ENCODE measurements around the gene B3GLCT.

The B3GLCT gene

GRCh38 chr13:31199849-31200636, at the start of gene B3GLCT:
Gene B3GLCT (plus strand): TSS chr13:31199975. CDS start chr13:31200085, 110 bp downstream.
- H3K4me3 ChIP-seq (ENCODE audit: low read depth in 1 of 2, low read length in 2 of 2), result peak within 1 kb of the TSS; percentile 65 to 78
- no peaks in the 10 kb centered on the region for H3K9me3 ChIP-seq (ENCODE audit: control insufficient read depth in 1 of 2, low read length in 2 of 2)
- H3K36me3 ChIP-seq (ENCODE audit: control insufficient read depth in 1 of 2, insufficient read depth in 2 of 2, low read length in 2 of 2), result no peaks in the 10 kb centered on the region
- H3K27ac ChIP-seq (ENCODE audit: low read length), result peak within 1 kb of the TSS; percentile 73
- no peaks in the 10 kb centered on the region for H3K27me3 ChIP-seq (ENCODE audit: low read depth, low read length)
- peaks cover 0 to 13% of the 10 kb centered on the region in 2 donors for H3K4me1 ChIP-seq (ENCODE audit: control insufficient read depth in 1 of 2, insufficient read depth in 2 of 2, low read length in 2 of 2)

GRCh38 chr13:31150315-31150985, 49.3 kb upstream of the B3GLCT start:
- Histone ChIP-seq H3K27me3 (ENCODE audit: low read depth, low read length) (no peaks in the 10 kb centered on the region), H3K4me1 (ENCODE audit: control insufficient read depth in 1 of 2, insufficient read depth in 2 of 2, low read length in 2 of 2) (no peaks in the 10 kb centered on the region), H3K36me3 (ENCODE audit: control insufficient read depth in 1 of 2, insufficient read depth in 2 of 2, low read length in 2 of 2) (peaks cover 70 to 80% of the 10 kb centered on the region in 2 donors), H3K9me3 (ENCODE audit: control insufficient read depth in 1 of 2, low read length in 2 of 2) (no peaks in the 10 kb centered on the region), H3K27ac (ENCODE audit: low read length) (no peak overlapping the region), H3K4me3 (ENCODE audit: low read depth in 1 of 2, low read length in 2 of 2) (no peak overlapping the region)

DNA sequence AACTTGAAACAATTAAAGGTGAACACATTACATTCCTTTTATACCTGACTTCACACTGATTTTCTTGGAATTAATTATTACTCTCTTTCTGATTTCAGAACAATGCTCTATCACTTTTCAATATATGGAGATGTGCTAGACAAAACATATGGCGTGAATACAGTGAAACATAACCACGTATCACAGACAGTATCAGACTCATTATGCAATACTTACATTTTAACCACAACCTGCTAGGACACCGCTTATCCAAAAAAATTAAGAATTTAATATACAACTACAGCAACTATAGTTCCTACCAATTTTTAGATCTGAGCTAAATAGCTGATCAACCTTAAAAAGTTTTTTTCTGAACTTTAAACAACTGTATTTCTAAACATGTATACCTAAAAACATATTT, 47.9 kb upstream of the B3GLCT start:
- Histone ChIP-seq H3K4me3 (ENCODE audit: low read depth in 1 of 2, low read length in 2 of 2) (no peak overlapping the region), H3K9me3 (ENCODE audit: control insufficient read depth in 1 of 2, low read length in 2 of 2) (no peaks in the 10 kb centered on the region), H3K27me3 (ENCODE audit: low read depth, low read length) (no peaks in the 10 kb centered on the region), H3K27ac (ENCODE audit: low read length) (no peak overlapping the region), H3K36me3 (ENCODE audit: control insufficient read depth in 1 of 2, insufficient read depth in 2 of 2, low read length in 2 of 2) (peaks cover 61 to 74% of the 10 kb centered on the region in 2 donors), H3K4me1 (ENCODE audit: control insufficient read depth in 1 of 2, insufficient read depth in 2 of 2, low read length in 2 of 2) (no peaks in the 10 kb centered on the region)

DNA sequence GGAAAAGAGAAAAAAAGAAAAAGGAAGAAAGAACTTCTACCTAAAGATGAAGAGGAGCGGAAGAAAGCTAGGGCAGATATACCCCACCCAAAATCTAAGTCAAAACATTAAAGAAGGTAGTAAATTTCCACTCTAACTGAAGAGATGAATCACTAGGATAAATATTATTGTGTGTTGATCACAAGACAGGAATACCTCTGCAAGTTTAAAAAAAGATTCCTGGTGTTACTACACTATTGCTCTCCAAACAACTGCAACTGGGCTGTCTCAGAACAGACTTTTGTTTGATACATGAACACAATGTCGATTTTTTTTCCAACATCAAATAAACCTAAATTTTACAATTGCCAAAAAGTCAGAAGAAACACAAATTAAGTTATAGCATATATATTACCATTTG, 44.8 kb upstream of the B3GLCT start:
- Histone ChIP-seq H3K36me3 (ENCODE audit: control insufficient read depth in 1 of 2, insufficient read depth in 2 of 2, low read length in 2 of 2) (peaks cover 39 to 64% of the 10 kb centered on the region in 2 donors), H3K9me3 (ENCODE audit: control insufficient read depth in 1 of 2, low read length in 2 of 2) (no peaks in the 10 kb centered on the region), H3K27ac (ENCODE audit: low read length) (no peak overlapping the region), H3K4me3 (ENCODE audit: low read depth in 1 of 2, low read length in 2 of 2) (no peak overlapping the region), H3K4me1 (ENCODE audit: control insufficient read depth in 1 of 2, insufficient read depth in 2 of 2, low read length in 2 of 2) (peaks cover 6 to 11% of the 10 kb centered on the region in 2 donors), H3K27me3 (ENCODE audit: low read depth, low read length) (no peaks in the 10 kb centered on the region)

GRCh38 chr13:31159306-31159705, 40.5 kb upstream of the B3GLCT start:
- Histone ChIP-seq H3K9me3 (ENCODE audit: control insufficient read depth in 1 of 2, low read length in 2 of 2) (no peaks in the 10 kb centered on the region), H3K4me1 (ENCODE audit: control insufficient read depth in 1 of 2, insufficient read depth in 2 of 2, low read length in 2 of 2) (peaks cover 10 to 16% of the 10 kb centered on the region in 2 donors), H3K27ac (ENCODE audit: low read length) (no peak overlapping the region), H3K27me3 (ENCODE audit: low read depth, low read length) (no peaks in the 10 kb centered on the region), H3K4me3 (ENCODE audit: low read depth in 1 of 2, low read length in 2 of 2) (peak overlapping the region in 1 of 2 donors; percentile 90), H3K36me3 (ENCODE audit: control insufficient read depth in 1 of 2, insufficient read depth in 2 of 2, low read length in 2 of 2) (peaks cover 11 to 22% of the 10 kb centered on the region in 2 donors)

DNA sequence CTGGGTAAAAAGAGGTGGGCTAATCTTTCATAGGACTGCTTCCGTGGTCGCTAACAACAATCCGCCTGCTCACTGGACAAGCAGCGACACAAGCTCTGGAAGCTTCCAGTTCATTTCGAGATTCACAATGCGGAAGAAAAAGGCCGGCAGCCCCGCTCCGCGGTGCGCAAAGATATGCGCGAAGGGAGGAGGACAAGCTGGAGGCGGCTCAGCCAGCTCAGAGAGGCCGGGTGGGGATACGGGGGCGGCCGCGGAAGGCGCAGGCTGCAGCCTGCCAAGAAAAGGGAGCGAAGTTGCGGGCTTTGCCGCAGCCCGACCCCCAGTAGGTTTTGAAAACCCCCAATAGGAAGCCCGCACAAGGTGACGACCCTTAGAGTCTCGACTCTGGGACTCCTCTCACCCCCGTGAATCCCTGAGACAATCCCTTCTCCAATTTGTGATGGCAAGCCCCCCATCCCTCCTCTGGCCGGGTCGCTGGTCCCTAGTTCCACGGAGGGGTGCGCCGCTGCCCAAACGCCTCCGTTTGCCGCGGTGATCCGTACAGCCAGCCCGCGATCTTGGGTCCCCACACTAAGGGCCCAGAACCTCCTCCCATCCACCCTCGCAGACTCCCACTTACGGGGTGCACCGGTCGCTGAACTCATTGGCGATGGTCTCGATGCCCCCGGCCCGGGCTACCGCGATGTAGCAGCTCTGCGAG, 38.8 kb upstream of the B3GLCT start:
- peaks cover 4 to 12% of the 10 kb centered on the region in 2 donors for H3K36me3 ChIP-seq (ENCODE audit: control insufficient read depth in 1 of 2, insufficient read depth in 2 of 2, low read length in 2 of 2)
- H3K9me3 ChIP-seq (ENCODE audit: control insufficient read depth in 1 of 2, low read length in 2 of 2), result no peaks in the 10 kb centered on the region
- H3K4me3 ChIP-seq (ENCODE audit: low read depth in 1 of 2, low read length in 2 of 2), result peak overlapping the region; percentile 90 to 92
- H3K27ac ChIP-seq (ENCODE audit: low read length), result peak overlapping the region; percentile 90
- H3K4me1 ChIP-seq (ENCODE audit: control insufficient read depth in 1 of 2, insufficient read depth in 2 of 2, low read length in 2 of 2), result peaks cover 10 to 16% of the 10 kb centered on the region in 2 donors
- no peaks in the 10 kb centered on the region for H3K27me3 ChIP-seq (ENCODE audit: low read depth, low read length)

DNA sequence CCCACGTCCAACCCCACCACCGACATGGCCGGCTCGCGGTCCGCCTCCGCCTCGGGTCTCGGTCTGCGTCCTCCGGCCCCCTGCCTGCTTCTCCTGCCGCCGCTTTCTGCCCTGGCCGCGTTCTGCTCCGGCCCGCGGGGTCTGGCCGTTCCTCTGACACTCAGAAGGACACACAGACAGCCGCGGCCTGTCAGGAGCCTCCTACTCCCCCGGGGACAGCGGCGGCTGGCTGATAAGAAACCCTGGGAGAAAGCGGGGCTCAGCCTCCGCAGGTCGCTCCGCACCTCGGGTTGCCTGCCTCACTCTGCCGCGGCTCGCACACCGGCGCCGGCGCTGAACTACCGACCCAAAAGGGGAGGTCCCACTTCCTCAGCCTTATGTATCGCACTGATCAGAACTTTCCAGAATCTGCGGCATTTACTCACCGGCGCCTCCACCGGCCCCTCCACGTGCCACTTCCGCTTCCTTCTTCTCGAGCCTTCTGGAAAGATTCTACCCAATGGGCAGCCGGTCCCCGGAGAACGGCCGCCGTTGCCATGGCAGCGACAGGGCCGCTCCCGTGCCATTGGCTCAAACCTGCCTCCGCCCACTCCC, 38.1 kb upstream of the B3GLCT start, which contains the start of gene HSPH1:
Gene HSPH1, minus strand, starts transcription at position 348 of the 594 bp plus-strand sequence. Its CDS starts 322 bp downstream, at position 26.
- H3K9me3 ChIP-seq (ENCODE audit: control insufficient read depth in 1 of 2, low read length in 2 of 2), result no peaks in the 10 kb centered on the region
- peak within 1 kb of the TSS; percentile 97 for H3K27ac ChIP-seq (ENCODE audit: low read length)
- peaks cover 4 to 12% of the 10 kb centered on the region in 2 donors for H3K36me3 ChIP-seq (ENCODE audit: control insufficient read depth in 1 of 2, insufficient read depth in 2 of 2, low read length in 2 of 2)
- H3K4me1 ChIP-seq (ENCODE audit: control insufficient read depth in 1 of 2, insufficient read depth in 2 of 2, low read length in 2 of 2), result peaks cover 10 to 16% of the 10 kb centered on the region in 2 donors
- peak within 1 kb of the TSS; percentile 90 to 92 for H3K4me3 ChIP-seq (ENCODE audit: low read depth in 1 of 2, low read length in 2 of 2)
- no peaks in the 10 kb centered on the region for H3K27me3 ChIP-seq (ENCODE audit: low read depth, low read length)

- Histone ChIP-seq H3K36me3 (ENCODE audit: control insufficient read depth in 1 of 2, insufficient read depth in 2 of 2, low read length in 2 of 2) (peaks cover 4 to 7% of the 10 kb centered on the region in 2 donors), H3K4me3 (ENCODE audit: low read depth in 1 of 2, low read length in 2 of 2) (peak overlapping the region; percentile 90 to 92), H3K9me3 (ENCODE audit: control insufficient read depth in 1 of 2, low read length in 2 of 2) (no peaks in the 10 kb centered on the region), H3K4me1 (ENCODE audit: control insufficient read depth in 1 of 2, insufficient read depth in 2 of 2, low read length in 2 of 2) (peaks cover 10 to 16% of the 10 kb centered on the region in 2 donors), H3K27me3 (ENCODE audit: low read depth, low read length) (no peaks in the 10 kb centered on the region), H3K27ac (ENCODE audit: low read length) (peak overlapping the region; percentile 97)
Measured at GRCh38 chr13:31162151-31163008, 37.4 kb upstream of the B3GLCT start.

DNA sequence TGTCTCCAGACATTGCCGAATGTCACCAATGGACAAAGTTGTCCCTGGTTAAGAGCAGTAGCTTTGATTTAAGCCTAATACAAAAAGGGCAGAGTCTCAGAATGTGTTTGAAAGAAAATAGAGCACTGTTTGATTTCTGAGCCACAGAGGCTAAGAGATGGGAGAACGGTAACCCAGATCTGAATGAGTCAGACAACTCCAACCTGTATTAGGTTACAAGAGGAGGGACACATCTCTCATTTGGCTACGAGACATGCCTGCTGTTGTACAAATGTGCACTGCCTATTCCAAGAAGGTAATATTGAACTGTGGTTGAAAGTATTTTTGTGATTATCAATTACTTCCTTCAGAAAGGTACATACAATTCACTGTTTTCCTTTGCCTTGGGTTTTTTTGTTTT, 33.2 kb upstream of the B3GLCT start:
- H3K27me3 ChIP-seq (ENCODE audit: low read depth, low read length), result no peaks in the 10 kb centered on the region
- H3K27ac ChIP-seq (ENCODE audit: low read length), result no peak overlapping the region
- no peaks in the 10 kb centered on the region for H3K9me3 ChIP-seq (ENCODE audit: control insufficient read depth in 1 of 2, low read length in 2 of 2)
- no peaks in the 10 kb centered on the region for H3K4me1 ChIP-seq (ENCODE audit: control insufficient read depth in 1 of 2, insufficient read depth in 2 of 2, low read length in 2 of 2)
- H3K36me3 ChIP-seq (ENCODE audit: control insufficient read depth in 1 of 2, insufficient read depth in 2 of 2, low read length in 2 of 2), result no peaks in the 10 kb centered on the region
- H3K4me3 ChIP-seq (ENCODE audit: low read depth in 1 of 2, low read length in 2 of 2), result no peak overlapping the region

GRCh38 chr13:31167490-31167889, 32.3 kb upstream of the B3GLCT start:
- no peaks in the 10 kb centered on the region for H3K9me3 ChIP-seq (ENCODE audit: control insufficient read depth in 1 of 2, low read length in 2 of 2)
- no peak overlapping the region for H3K27ac ChIP-seq (ENCODE audit: low read length)
- no peaks in the 10 kb centered on the region for H3K36me3 ChIP-seq (ENCODE audit: control insufficient read depth in 1 of 2, insufficient read depth in 2 of 2, low read length in 2 of 2)
- no peaks in the 10 kb centered on the region for H3K27me3 ChIP-seq (ENCODE audit: low read depth, low read length)
- no peaks in the 10 kb centered on the region for H3K4me1 ChIP-seq (ENCODE audit: control insufficient read depth in 1 of 2, insufficient read depth in 2 of 2, low read length in 2 of 2)
- no peak overlapping the region for H3K4me3 ChIP-seq (ENCODE audit: low read depth in 1 of 2, low read length in 2 of 2)
